NCI-H1048 (cell line): Measurements from ENCODE around the gene SYNGR3.
"Not testable (repeated sequence)": the region's sequence is repeated elsewhere in the genome, so short reads cannot be mapped to it uniquely, and the experiment has no call there.

Experiments
- DNase-seq: peaks from one replicate; lab custom pipeline; 2025; lab: John Stamatoyannopoulos, UW

SYNGR3 gene

GRCh38 chr16:1959269-1960039 lies 30.3 kb upstream of the SYNGR3 start, which contains the start of gene NDUFB10:
Gene NDUFB10 (plus strand): TSS chr16:1959538. CDS start chr16:1959625, 87 bp downstream.
- DNase-seq = peak; percentile 5

GRCh38 chr16:1960665-1961630 lies 28.8 kb upstream of the SYNGR3 start:
- no peak for DNase-seq

- no peak for DNase-seq
These were observed 28.1 kb upstream of the SYNGR3 start for GRCh38 chr16:1961651-1962067.

- DNase-seq = not testable (repeated sequence)
These were observed 27.3 kb upstream of the SYNGR3 start for GRCh38 chr16:1962161-1963153.

- no peak for DNase-seq
These were observed 25.8 kb upstream of the SYNGR3 start for GRCh38 chr16:1963806-1964505.

- peak; percentile 72 for DNase-seq
These were observed 25.0 kb upstream of the SYNGR3 start, which contains the start of gene RPS2 for GRCh38 chr16:1964506-1965395. Gene RPS2 (minus strand): TSS chr16:1964826. CDS start chr16:1964625, 201 bp downstream.

- DNase-seq = no peak
These were observed 24.3 kb upstream of the SYNGR3 start for GRCh38 chr16:1965396-1966001.

- DNase-seq = no peak
These were observed 23.3 kb upstream of the SYNGR3 start, which contains the start of gene RNF151 for GRCh38 chr16:1966460-1966859. Gene RNF151 (plus strand): TSS chr16:1966856. CDS start chr16:1966882, 26 bp downstream.

GRCh38 chr16:1968146-1968953 lies 21.4 kb upstream of the SYNGR3 start:
- DNase-seq = no peak

- DNase-seq = peak; percentile 33
These were observed 17.8 kb upstream of the SYNGR3 start, which contains the start of gene TBL3 for GRCh38 chr16:1971796-1972489. Gene TBL3 (plus strand): TSS chr16:1972053. CDS start chr16:1972165, 112 bp downstream.

GRCh38 chr16:1972490-1972877 lies 17.3 kb upstream of the SYNGR3 start:
- DNase-seq = no peak

- no peak for DNase-seq
These were observed 16.2 kb upstream of the SYNGR3 start for GRCh38 chr16:1973461-1974156.

- no peak for DNase-seq
These were observed 15.4 kb upstream of the SYNGR3 start for GRCh38 chr16:1974157-1975070.

- DNase-seq = no peak
These were observed 14.1 kb upstream of the SYNGR3 start for GRCh38 chr16:1975432-1976215.

- no peak for DNase-seq
These were observed 13.6 kb upstream of the SYNGR3 start for GRCh38 chr16:1976216-1976520.
